Right cardiac atrium (tissue), 5 donors: ENCODE results near the gene WWC1. TPM values are rescaled to one million over a fixed set of nuclear protein-coding genes. Genes with fewer than 3 reads are reported as not detected.

Experiments used
- ATAC-seq, 2 donors: fragments of 200-7000 bp; cut with Tn5 transposase; one replicate each; pipeline versions ENCODE4 v1.8.0 to v1.9.1; 2020; ENCODE audit warnings: moderate library complexity in 2 of 2, mild to moderate bottlenecking in 1 of 2
- DNase-seq, 3 donors: peaks; one replicate each; pipeline ENCODE4 v3.0.0-alpha.2; 2020
- H3K27ac ChIP-seq: one replicate; pipeline ENCODE4 v1.5.1; 2013; ENCODE audit warnings: mild to moderate bottlenecking, low read length, control low read depth, moderate library complexity
- H3K27me3 ChIP-seq: one replicate; pipeline ENCODE4 v1.6.1; 2013; ENCODE audit not compliant: control insufficient read depth, insufficient read depth
- H3K4me1 ChIP-seq: one replicate; pipeline ENCODE4 v1.6.1; 2013; ENCODE audit warnings: low read length; ENCODE audit not compliant: control insufficient read depth, insufficient read depth
- H3K4me3 ChIP-seq: one replicate; pipeline ENCODE4 v1.5.1; 2013; ENCODE audit warnings: low read length, control low read depth
- H3K9me3 ChIP-seq: one replicate; pipeline ENCODE4 v1.6.1; 2013; ENCODE audit warnings: low read length; ENCODE audit not compliant: control insufficient read depth
- WGBS: extraction: QIAGEN DNeasy Blood & Tissue Kit; methylation state at CpG from one replicate; pipeline ENCODE4 v1.1.7; 2013; 5-methylcytosine and 5-hydroxymethylcytosine counted together
- intact Hi-C, 4 donors: fragments of 100-400 bp; cut with DNase I; formaldehyde crosslinking; loops; one replicate each; pipeline versions ENCODE4 v1.11.0 to v1.14.0; 2022 to 2023
- polyA plus RNA-seq: library from polyadenylated mRNA; stranded (reverse); fragments of 200-250 nt; gene quantifications from one replicate; pipeline ENCODE4 v1.2.3, GENCODE V29; 2013
- total RNA-seq, 4 donors: library from RNA; stranded (reverse); fragmentation: NEBNext Ultra II Directional; extraction: Animal tissue kit (Norgen Biotek cat#: 25700); gene quantifications; one replicate each; pipeline ENCODE4 v1.2.1, GENCODE V29; 2021
- donor health status: healthy with polysubstance abuse.
- donor health status: DM: no; HTN: yes; CAD: no.
- donor health status: DM: no; HTN: no; CAD: no.
- donor health status: DM: no; HTN: yes; CAD: no; lungs with severe emphysema.
- donor health status: DM: yes; HTN: yes; CAD: no.

WWC1 gene
- total and polyA plus RNA-seq, 5 donors = 0.45 to 1.7 (median 1.0) TPM

DNA sequence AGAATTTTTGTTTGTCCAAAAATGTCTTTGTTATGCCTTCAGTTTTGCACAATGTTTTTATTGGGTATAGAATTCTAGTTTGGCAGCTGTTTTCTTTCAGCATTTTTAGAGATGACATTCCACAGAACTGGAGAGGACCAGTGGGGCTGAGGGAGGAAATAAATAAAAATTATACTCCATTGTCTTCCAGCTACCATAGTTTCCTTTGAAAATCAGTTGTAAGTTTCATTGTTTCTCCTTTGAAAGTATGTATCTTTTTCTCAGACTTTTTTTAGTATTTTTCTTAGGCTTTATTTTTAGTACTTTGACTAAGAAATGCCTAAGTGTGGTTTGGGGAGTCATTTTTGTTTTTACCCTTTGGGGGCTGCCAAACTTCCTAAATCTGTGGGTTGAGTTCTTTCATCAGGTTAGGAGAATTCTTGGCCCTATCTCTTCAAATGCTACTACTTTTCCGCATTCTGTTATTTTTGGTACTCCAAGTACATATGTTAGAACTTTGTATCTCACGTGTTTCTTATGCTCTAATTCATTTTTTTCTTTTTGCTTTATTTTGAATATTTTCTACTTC is 222.5 kb downstream of the WWC1 start:
- intact Hi-C loops = no loop called here
- over 99% methylated on average over 2 of the region's 2 CpGs for WGBS
- ATAC-seq (no peak), DNase-seq (no peak)
- no peaks in the 10 kb centered on the region for H3K4me1 ChIP-seq
- H3K4me3 ChIP-seq = no peak overlapping the region
- no peak overlapping the region for H3K27ac ChIP-seq
- H3K9me3 ChIP-seq = no peaks in the 10 kb centered on the region
- H3K27me3 ChIP-seq = no peaks in the 10 kb centered on the region

Other genes starting within 250 kb of the WWC1 start
- 10 to 100 TPM; 47.1 to 54.3 (median 50.9) TPM for gene RARS1, start 194.8 kb downstream of the WWC1 start, total RNA-seq
- gene RARS1, start 194.8 kb downstream of the WWC1 start, polyA plus RNA-seq = 27.9 TPM
- gene FBLL1, start 237.7 kb downstream of the WWC1 start, total RNA-seq = not detected
- gene FBLL1, start 237.7 kb downstream of the WWC1 start, polyA plus RNA-seq = 0.09 TPM